Measurements from ENCODE around the gene BTBD6. TPM values are rescaled to one million over a fixed set of nuclear protein-coding genes. Genes with fewer than 3 reads are reported as not detected.
A peak's percentile ranks its signal among the peaks of the same experiment; 100 is the strongest.

Gene BTBD6
- total and polyA plus RNA-seq, 2 experiments from 2014 or later = 2.2 to 11.6 TPM

DNA sequence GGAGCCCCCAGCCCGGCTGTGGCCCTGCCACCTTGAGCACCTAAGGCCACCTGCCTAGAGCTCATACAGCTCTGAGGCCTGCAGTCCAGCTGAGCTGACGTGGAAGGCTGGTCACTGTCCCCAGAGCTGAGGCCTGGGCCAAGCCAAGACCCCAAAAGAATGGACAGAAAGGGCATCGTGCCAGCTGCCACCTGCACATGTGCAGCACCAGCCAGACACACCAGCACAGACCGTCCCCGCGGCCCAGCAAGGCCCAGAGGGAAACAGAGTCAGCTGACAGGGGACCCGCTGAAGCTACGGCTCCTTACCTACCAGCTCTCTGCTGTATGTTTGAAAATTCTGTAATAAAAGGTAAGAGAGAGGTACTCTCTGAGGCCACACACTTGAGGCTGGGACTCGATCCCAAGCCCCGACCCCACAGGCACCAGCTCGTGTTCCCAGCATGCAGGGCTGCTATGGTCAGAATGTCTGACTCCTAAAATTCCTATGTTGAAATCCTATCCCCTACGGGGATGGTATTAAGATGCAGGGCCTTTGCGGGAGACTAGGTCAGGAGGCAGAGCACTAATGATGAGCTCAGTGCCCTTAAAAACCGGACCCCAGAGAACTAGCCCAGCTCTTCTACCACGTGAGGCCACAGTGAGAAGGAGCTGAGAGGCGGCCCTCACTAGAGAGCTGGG, 27.1 kb downstream of the BTBD6 start:
- H3K9me2 ChIP-seq (ENCODE audit: insufficient read depth) = no peaks in the 10 kb centered on the region
- H3K27ac Mint-ChIP-seq = no peak overlapping the region; the same call in 1 of the 2 replicates
- peaks cover 5% of the 10 kb centered on the region; the same call in 1 of the 2 replicates for H4K20me1 ChIP-seq (replicated peaks; ENCODE audit: insufficient read depth)
- peaks cover 5% of the 10 kb centered on the region for H3K27me3 Mint-ChIP-seq (ENCODE audit: insufficient read depth, low read depth, poor library complexity)
- no peaks in the 10 kb centered on the region for H3K4me1 ChIP-seq (ENCODE audit: insufficient read depth)
- H3K4me3 Mint-ChIP-seq = no peak overlapping the region
- no peaks in the 10 kb centered on the region; the same call in 2 of the 3 replicates for H3K36me3 Mint-ChIP-seq (ENCODE audit: low read depth)
- DNase-seq (ENCODE audit: low spot score) (no peak), ATAC-seq (peak; percentile 50)
- no peaks in the 10 kb centered on the region for H3K36me3 ChIP-seq (ENCODE audit: insufficient read depth)
- H2AFZ ChIP-seq = no peak overlapping the region
- H3K4me1 Mint-ChIP-seq = peaks cover 3% of the 10 kb centered on the region; the same call in 2 of the 3 replicates
- no peaks in the 10 kb centered on the region for H3K27me3 ChIP-seq (ENCODE audit: insufficient read depth)
- no peak overlapping the region; the same call in 1 of the 2 replicates for H3K27ac ChIP-seq (ENCODE audit: low read depth)
- H3F3A ChIP-seq (replicated peaks; ENCODE audit: low read depth) = no peaks in the 10 kb centered on the region
- TF ChIP-seq, protein P1, sequence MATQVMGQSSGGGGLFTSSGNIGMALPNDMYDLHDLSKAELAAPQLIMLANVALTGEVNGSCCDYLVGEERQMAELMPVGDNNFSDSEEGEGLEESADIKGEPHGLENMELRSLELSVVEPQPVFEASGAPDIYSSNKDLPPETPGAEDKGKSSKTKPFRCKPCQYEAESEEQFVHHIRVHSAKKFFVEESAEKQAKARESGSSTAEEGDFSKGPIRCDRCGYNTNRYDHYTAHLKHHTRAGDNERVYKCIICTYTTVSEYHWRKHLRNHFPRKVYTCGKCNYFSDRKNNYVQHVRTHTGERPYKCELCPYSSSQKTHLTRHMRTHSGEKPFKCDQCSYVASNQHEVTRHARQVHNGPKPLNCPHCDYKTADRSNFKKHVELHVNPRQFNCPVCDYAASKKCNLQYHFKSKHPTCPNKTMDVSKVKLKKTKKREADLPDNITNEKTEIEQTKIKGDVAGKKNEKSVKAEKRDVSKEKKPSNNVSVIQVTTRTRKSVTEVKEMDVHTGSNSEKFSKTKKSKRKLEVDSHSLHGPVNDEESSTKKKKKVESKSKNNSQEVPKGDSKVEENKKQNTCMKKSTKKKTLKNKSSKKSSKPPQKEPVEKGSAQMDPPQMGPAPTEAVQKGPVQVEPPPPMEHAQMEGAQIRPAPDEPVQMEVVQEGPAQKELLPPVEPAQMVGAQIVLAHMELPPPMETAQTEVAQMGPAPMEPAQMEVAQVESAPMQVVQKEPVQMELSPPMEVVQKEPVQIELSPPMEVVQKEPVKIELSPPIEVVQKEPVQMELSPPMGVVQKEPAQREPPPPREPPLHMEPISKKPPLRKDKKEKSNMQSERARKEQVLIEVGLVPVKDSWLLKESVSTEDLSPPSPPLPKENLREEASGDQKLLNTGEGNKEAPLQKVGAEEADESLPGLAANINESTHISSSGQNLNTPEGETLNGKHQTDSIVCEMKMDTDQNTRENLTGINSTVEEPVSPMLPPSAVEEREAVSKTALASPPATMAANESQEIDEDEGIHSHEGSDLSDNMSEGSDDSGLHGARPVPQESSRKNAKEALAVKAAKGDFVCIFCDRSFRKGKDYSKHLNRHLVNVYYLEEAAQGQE (IDR thresholded peaks at IDR 0.05; ENCODE audit: unreplicated experiment) = no peak
- no peak for TF ChIP-seq ZNF331 (CRISPR knock-in tag; IDR thresholded peaks at IDR 0.05; ENCODE audit: low read depth)
- no peak for TF ChIP-seq STAT1 (IDR thresholded peaks at IDR 0.05; ENCODE audit: unreplicated experiment)
- TF ChIP-seq EZH2 (IDR thresholded peaks at IDR 0.05; ENCODE audit: low read depth, unreplicated experiment) = no peak
- TF ChIP-seq, protein P2, sequence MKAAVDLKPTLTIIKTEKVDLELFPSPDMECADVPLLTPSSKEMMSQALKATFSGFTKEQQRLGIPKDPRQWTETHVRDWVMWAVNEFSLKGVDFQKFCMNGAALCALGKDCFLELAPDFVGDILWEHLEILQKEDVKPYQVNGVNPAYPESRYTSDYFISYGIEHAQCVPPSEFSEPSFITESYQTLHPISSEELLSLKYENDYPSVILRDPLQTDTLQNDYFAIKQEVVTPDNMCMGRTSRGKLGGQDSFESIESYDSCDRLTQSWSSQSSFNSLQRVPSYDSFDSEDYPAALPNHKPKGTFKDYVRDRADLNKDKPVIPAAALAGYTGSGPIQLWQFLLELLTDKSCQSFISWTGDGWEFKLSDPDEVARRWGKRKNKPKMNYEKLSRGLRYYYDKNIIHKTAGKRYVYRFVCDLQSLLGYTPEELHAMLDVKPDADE (IDR thresholded peaks at IDR 0.05) = no peak
- TF ChIP-seq, protein P3, sequence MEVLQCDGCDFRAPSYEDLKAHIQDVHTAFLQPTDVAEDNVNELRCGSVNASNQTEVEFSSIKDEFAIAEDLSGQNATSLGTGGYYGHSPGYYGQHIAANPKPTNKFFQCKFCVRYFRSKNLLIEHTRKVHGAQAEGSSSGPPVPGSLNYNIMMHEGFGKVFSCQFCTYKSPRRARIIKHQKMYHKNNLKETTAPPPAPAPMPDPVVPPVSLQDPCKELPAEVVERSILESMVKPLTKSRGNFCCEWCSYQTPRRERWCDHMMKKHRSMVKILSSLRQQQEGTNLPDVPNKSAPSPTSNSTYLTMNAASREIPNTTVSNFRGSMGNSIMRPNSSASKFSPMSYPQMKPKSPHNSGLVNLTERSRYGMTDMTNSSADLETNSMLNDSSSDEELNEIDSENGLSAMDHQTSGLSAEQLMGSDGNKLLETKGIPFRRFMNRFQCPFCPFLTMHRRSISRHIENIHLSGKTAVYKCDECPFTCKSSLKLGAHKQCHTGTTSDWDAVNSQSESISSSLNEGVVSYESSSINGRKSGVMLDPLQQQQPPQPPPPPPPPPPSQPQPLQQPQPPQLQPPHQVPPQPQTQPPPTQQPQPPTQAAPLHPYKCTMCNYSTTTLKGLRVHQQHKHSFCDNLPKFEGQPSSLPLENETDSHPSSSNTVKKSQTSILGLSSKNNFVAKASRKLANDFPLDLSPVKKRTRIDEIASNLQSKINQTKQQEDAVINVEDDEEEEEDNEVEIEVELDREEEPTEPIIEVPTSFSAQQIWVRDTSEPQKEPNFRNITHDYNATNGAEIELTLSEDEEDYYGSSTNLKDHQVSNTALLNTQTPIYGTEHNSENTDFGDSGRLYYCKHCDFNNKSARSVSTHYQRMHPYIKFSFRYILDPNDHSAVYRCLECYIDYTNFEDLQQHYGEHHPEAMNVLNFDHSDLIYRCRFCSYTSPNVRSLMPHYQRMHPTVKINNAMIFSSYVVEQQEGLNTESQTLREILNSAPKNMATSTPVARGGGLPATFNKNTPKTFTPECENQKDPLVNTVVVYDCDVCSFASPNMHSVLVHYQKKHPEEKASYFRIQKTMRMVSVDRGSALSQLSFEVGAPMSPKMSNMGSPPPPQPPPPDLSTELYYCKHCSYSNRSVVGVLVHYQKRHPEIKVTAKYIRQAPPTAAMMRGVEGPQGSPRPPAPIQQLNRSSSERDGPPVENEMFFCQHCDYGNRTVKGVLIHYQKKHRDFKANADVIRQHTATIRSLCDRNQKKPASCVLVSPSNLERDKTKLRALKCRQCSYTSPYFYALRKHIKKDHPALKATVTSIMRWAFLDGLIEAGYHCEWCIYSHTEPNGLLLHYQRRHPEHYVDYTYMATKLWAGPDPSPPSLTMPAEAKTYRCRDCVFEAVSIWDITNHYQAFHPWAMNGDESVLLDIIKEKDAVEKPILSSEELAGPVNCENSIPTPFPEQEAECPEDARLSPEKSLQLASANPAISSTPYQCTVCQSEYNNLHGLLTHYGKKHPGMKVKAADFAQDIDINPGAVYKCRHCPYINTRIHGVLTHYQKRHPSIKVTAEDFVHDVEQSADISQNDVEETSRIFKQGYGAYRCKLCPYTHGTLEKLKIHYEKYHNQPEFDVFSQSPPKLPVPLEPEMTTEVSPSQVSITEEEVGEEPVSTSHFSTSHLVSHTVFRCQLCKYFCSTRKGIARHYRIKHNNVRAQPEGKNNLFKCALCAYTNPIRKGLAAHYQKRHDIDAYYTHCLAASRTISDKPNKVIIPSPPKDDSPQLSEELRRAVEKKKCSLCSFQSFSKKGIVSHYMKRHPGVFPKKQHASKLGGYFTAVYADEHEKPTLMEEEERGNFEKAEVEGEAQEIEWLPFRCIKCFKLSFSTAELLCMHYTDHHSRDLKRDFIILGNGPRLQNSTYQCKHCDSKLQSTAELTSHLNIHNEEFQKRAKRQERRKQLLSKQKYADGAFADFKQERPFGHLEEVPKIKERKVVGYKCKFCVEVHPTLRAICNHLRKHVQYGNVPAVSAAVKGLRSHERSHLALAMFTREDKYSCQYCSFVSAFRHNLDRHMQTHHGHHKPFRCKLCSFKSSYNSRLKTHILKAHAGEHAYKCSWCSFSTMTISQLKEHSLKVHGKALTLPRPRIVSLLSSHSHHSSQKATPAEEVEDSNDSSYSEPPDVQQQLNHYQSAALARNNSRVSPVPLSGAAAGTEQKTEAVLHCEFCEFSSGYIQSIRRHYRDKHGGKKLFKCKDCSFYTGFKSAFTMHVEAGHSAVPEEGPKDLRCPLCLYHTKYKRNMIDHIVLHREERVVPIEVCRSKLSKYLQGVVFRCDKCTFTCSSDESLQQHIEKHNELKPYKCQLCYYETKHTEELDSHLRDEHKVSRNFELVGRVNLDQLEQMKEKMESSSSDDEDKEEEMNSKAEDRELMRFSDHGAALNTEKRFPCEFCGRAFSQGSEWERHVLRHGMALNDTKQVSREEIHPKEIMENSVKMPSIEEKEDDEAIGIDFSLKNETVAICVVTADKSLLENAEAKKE (CRISPR knock-in tag; IDR thresholded peaks at IDR 0.05) = no peak
- TF ChIP-seq EZH2phosphoT487 (IDR thresholded peaks at IDR 0.05; ENCODE audit: unreplicated experiment) = no peak
- no peak for TF ChIP-seq ZNF114 (CRISPR knock-in tag; IDR thresholded peaks at IDR 0.05)
- TF ChIP-seq CREB1 (CRISPR knock-in tag; IDR thresholded peaks at IDR 0.05; ENCODE audit: low read depth) = no peak
- no peak for TF ChIP-seq JUNB (IDR thresholded peaks at IDR 0.05; ENCODE audit: unreplicated experiment)
- TF ChIP-seq NANOG (IDR thresholded peaks at IDR 0.05; ENCODE audit: borderline replicate concordance) = no peak
- no peak for TF ChIP-seq POLR2AphosphoS5 (IDR thresholded peaks at IDR 0.05; ENCODE audit: low read depth)
- TF ChIP-seq, protein P4, sequence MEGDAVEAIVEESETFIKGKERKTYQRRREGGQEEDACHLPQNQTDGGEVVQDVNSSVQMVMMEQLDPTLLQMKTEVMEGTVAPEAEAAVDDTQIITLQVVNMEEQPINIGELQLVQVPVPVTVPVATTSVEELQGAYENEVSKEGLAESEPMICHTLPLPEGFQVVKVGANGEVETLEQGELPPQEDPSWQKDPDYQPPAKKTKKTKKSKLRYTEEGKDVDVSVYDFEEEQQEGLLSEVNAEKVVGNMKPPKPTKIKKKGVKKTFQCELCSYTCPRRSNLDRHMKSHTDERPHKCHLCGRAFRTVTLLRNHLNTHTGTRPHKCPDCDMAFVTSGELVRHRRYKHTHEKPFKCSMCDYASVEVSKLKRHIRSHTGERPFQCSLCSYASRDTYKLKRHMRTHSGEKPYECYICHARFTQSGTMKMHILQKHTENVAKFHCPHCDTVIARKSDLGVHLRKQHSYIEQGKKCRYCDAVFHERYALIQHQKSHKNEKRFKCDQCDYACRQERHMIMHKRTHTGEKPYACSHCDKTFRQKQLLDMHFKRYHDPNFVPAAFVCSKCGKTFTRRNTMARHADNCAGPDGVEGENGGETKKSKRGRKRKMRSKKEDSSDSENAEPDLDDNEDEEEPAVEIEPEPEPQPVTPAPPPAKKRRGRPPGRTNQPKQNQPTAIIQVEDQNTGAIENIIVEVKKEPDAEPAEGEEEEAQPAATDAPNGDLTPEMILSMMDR (conservative IDR thresholded peaks at IDR 0.05; ENCODE audit: low read depth in 2 of 2) = no peak
- no peak overlapping the region for H3K4me2 ChIP-seq
- no peaks in the 10 kb centered on the region for H3K9me3 Mint-ChIP-seq
- no peak overlapping the region for H3K4me3 ChIP-seq
- H3K79me2 ChIP-seq (replicated peaks; ENCODE audit: insufficient read depth) = peaks cover 7% of the 10 kb centered on the region
